GM06990 (cell line): ENCODE measurements around the gene HMX1.

Experiments
- DNase-seq: peaks from one replicate; pipeline ENCODE4 v3.0.0-alpha.2; 2011; ENCODE audit not compliant: insufficient read length; ENCODE audit errors: extremely low read depth
- H3K27me3 ChIP-seq: replicated peaks from 2 replicates; pipeline ENCODE4 v1.6.0; 2011; ENCODE audit warnings: low read length; ENCODE audit not compliant: control insufficient read depth, insufficient read depth
- H3K36me3 ChIP-seq: 2 replicates; pipeline ENCODE4 v1.5.1; 2011; ENCODE audit warnings: low read length; ENCODE audit not compliant: control insufficient read depth, insufficient read depth
- H3K4me3 ChIP-seq: replicated peaks from 2 replicates; pipeline ENCODE4 v1.5.1; 2011; ENCODE audit warnings: low read depth, mild to moderate bottlenecking, control low read depth, low read length
- TF ChIP-seq, protein P1 (sequence below): IDR thresholded peaks from 2 replicates; pipeline ENCODE4 v1.5.1; 2011; ENCODE audit warnings: low read length, control low read depth, mild to moderate bottlenecking, inconsistent platforms; ENCODE audit not compliant: insufficient read depth, poor library complexity, severe bottlenecking

Gene HMX1

DNA sequence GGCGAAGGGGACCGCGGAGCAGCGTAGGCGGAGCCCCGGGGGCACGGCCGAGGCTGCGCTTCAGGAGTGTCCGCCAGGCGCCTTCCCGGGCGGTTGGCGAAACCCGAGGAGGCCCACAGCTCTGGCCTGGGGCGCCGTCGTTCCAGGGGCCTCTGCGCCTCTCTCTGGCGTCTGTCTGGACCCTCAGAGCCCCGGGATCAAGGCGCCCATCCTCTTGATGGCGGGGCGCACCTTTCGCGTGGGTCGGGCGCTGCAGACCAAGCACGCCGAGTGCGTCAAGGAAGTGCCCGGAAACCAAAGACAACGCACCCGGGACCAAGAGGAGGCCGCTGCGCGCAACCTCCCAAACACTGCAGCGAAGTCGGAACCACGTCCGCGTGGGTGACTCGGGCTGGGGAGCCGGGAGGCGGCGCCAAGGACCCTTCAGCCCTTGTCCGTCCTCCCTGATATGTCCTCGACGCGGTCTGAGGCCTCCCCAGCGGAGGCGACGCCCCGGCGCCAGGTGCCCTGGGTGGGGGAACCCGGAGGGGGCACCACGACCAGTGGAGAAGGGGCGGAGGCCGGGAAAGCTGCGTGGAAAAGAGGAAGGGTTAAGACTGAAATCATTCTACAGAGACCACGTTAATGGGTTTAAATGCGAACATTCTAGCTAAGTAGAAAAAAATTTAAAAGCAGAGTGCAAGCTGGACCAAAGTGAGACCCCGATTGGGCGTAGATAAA, 9.9 kb downstream of the HMX1 start:
- no peak for DNase-seq
- TF ChIP-seq, protein P1, sequence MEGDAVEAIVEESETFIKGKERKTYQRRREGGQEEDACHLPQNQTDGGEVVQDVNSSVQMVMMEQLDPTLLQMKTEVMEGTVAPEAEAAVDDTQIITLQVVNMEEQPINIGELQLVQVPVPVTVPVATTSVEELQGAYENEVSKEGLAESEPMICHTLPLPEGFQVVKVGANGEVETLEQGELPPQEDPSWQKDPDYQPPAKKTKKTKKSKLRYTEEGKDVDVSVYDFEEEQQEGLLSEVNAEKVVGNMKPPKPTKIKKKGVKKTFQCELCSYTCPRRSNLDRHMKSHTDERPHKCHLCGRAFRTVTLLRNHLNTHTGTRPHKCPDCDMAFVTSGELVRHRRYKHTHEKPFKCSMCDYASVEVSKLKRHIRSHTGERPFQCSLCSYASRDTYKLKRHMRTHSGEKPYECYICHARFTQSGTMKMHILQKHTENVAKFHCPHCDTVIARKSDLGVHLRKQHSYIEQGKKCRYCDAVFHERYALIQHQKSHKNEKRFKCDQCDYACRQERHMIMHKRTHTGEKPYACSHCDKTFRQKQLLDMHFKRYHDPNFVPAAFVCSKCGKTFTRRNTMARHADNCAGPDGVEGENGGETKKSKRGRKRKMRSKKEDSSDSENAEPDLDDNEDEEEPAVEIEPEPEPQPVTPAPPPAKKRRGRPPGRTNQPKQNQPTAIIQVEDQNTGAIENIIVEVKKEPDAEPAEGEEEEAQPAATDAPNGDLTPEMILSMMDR = no peak
- no peaks in the 10 kb centered on the region; the same call in 1 of the 2 replicates for H3K36me3 ChIP-seq
- H3K4me3 ChIP-seq = no peak overlapping the region
- no peaks in the 10 kb centered on the region; the same call in none of the 2 replicates for H3K27me3 ChIP-seq

DNA sequence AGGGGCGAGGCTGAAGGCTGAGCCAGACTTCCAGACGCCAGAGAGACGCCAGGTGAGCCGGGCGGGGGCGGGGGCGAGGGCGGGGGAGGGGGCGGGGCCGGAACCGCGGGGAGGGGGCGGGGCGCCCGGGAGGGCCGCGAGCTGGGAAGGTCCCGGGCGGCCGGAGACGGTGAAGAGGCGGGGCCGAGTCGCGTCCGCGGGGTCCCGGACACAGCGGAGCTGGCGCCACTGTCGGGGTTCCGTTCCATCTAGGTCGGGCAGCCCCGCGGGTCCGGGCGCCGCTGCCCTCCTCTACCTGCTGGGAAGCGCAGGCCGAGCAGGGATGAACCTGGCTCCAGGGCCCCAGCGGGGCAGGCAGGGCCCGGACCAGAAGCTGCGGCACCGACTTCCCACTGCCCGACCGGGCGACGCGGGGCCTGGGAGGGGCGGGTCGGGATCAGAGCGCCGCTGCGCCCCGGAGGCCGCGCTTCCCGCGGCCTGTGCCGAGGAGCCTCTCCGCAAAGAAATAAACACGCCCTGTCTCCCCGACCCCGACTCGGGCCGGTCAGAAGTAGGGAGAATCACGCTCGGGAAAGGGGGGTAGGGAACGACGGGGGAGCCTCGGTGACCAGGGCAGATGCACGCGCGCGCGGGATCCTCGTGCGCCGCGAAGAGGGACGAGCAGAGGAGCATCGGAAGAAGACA, 10.6 kb downstream of the HMX1 start:
- TF ChIP-seq, protein P1 = no peak
- Histone ChIP-seq H3K4me3 (no peak overlapping the region), H3K36me3 (no peaks in the 10 kb centered on the region; the same call in 1 of the 2 replicates), H3K27me3 (no peaks in the 10 kb centered on the region; the same call in none of the 2 replicates)
- no peak for DNase-seq

DNA sequence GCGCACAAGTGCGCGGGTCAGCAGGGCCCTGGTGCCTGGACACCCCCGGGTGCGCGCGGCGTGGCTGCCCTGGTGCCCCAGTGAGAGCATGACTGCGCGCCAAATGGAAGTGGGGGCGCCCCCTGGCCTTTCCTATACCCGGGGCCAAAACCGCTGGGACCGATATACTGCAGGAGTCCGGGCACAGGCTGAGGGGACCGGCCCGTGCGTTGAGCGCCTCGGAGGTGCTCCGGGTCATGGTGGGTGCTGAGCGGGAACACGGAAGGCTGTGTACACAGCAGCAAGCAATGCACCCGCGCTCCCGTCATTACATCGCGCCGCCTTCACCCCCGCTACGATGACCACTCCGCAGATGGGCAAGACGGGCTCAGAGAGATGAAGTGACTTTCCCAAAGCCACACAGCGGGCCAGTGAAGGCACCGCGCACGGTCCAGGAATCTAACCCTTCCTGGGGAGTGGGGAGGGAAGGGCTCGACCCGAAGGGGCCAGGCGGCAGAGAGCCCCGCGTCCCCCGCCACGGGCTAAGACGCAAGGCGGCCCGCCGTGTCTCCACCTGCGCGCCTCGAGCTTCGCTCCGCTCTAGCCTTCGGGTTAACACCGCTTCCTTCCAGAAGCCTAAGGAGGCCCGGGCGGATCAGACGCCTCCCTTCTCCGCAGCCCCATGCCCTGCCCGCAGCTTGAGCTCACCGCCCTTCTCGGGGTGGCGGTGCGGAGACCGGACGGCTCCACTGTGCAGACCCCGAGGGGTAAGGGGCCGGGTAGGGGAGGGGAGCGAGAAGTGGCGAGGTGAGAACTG, 11.3 kb downstream of the HMX1 start:
- no peak overlapping the region for H3K4me3 ChIP-seq
- no peak for DNase-seq
- H3K36me3 ChIP-seq = no peaks in the 10 kb centered on the region; the same call in 1 of the 2 replicates
- no peaks in the 10 kb centered on the region; the same call in none of the 2 replicates for H3K27me3 ChIP-seq
- TF ChIP-seq, protein P1 = no peak

DNA sequence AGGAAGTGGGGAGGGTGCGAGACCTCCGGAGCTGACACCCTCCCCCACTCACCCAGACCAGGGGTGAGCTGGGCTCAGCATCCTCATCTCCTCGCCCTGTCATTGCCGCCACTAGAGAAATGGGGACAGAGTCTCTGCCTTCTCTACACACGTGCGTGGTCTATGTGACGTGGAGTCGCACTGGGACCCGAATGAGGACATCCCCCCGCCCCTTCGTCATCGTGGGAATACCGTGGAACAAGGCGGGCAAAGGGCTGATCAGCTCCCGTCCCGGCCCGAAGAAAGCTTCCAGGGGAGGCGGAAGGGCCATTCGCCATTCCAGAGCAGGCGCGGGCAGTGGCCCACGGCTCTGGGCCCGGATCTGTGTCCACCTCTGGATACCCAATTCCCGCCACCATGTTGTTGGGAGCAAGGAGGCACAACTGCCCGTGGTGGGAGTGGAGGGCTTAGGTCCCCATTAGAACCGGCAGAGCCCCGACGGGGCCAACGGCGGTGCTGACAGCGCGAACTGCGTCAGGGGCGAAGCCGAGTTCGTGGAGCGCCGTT, 12.0 kb downstream of the HMX1 start:
- TF ChIP-seq, protein P1 = no peak
- no peak for DNase-seq
- Histone ChIP-seq H3K36me3 (no peaks in the 10 kb centered on the region; the same call in 1 of the 2 replicates), H3K27me3 (no peaks in the 10 kb centered on the region; the same call in none of the 2 replicates), H3K4me3 (no peak overlapping the region)

DNA sequence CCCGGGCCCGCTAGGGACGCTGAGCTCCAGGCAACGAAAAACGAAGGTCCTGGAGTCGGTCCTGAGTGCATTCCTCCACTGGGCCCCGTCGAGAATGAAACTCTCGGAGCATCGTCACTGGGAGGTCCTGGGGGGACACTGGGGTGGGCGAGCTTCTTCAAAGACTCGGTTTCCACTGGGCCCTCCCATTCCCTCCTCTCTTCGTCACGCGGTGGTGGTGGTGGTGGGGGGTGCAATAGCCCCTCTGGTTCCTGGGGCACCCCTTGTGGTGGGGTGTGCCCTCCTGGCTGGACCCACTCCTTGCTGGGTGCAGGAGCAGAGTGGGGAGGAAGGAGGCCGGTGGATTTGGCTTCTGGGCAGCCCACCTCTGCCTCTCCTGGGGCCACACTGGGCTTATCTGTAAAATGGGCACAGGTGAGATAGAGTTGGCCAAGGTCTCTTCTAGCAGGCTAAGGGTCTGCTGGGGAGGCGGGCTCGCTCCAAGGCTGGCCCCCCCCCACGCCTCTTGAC, 12.9 kb downstream of the HMX1 start:
- TF ChIP-seq, protein P1 = no peak

More for the DNA sequence above, 12.9 kb downstream of the HMX1 start:
- Histone ChIP-seq H3K36me3 (no peaks in the 10 kb centered on the region; the same call in 1 of the 2 replicates), H3K27me3 (no peaks in the 10 kb centered on the region; the same call in none of the 2 replicates), H3K4me3 (no peak overlapping the region)
- DNase-seq = no peak
